NT2/D1 (cell line): ENCODE results near the gene ITM2B.

ENCODE experiments used
- YY1 ChIP-seq: IDR thresholded peaks from 2 replicates; pipeline ENCODE4 v1.6.1; 2011; ENCODE audit not compliant: insufficient read length, insufficient read depth
- ZNF274 ChIP-seq: IDR thresholded peaks from 2 replicates; pipeline ENCODE4 v1.6.1; 2011; ENCODE audit warnings: mild to moderate bottlenecking, low read depth, low read length

- TF ChIP-seq YY1, result no peak
- no peak for TF ChIP-seq ZNF274
Measured at GRCh38 chr13:48241651-48242050, 8.6 kb downstream of the ITM2B start.
